Endometrial microvascular endothelial cells (primary cell): ENCODE results near the gene RTP4. TPM values are rescaled to one million over a fixed set of nuclear protein-coding genes. Genes with fewer than 3 reads are reported as not detected.

Experiments used
- in situ Hi-C: cut with HindIII; loops from 2 replicates; pipeline ENCODE4 v1.10.0; 2017; ENCODE audit warnings: low sequenced_read_pairs, low pct_unique_long_range_greater_than_20kb; ENCODE audit errors: inconsistent ontology term
- total RNA-seq: library from RNA; depleted of rRNA; stranded (reverse); fragments of >200 nt; gene quantifications from one replicate; pipeline ENCODE4 v1.2.3, GENCODE V29; 2015; ENCODE audit errors: inconsistent ontology term

Gene RTP4, protein sequence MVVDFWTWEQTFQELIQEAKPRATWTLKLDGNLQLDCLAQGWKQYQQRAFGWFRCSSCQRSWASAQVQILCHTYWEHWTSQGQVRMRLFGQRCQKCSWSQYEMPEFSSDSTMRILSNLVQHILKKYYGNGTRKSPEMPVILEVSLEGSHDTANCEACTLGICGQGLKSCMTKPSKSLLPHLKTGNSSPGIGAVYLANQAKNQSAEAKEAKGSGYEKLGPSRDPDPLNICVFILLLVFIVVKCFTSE
- total RNA-seq, result 1.7 TPM

GRCh38 chr3:187368251-187369088, at the start of gene RTP4:
Gene RTP4, plus strand, starts transcription at chr3:187368385. Its CDS starts 57 bp downstream, at chr3:187368442.
- in situ Hi-C loops, result no loop called here

DNA sequence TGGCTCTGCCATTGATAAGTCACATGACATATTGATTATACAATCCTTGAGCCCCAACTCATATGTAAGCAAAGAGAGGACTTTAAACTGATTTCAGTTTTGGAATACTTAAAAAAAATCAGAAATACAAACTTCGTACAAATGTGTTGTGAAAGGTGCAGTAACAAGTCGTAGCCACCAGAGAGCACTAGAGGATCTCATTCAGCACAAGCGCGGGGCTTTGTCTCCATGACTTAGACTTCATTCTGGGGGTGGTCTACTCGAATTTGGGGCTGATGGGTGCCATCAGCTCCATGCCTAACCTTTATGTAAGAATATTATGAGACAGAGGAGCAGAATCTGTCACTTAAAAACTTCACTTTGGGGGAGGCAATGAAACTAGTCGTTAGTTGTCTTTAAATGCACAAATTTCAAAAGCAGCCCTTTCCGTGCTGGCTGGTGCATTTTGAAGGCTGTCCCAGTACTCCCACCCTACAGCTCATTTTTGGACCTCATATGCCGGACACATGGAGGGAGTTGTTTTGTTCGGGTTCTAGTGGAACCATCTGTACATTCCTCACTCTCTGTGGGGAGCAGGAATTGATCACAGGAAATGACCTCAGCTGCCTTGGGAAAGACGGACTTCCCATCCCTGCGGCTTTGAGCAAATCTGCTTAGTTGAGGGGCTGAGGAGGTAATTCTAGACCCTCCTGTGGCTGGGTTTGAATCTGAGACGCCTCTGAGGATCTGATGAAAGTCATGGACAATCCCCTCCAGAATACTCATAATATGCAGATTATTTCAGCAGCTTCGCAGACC, 49.2 kb upstream of the RTP4 start:
- in situ Hi-C loops, result loop anchor here (10.0 kb wide), 1 partner anchor 366 kb away; no protein-coding TSS in a partner anchor

- in situ Hi-C loops, result loop anchor here (10.0 kb wide), 1 partner anchor 365 kb away; no protein-coding TSS in a partner anchor
Observed at GRCh38 chr3:187319699-187320302, 48.4 kb upstream of the RTP4 start.

GRCh38 chr3:187321766-187322165, 46.4 kb upstream of the RTP4 start:
- in situ Hi-C loops, result no loop called here

- in situ Hi-C loops, result no loop called here
Observed at GRCh38 chr3:187322291-187322690, 45.9 kb upstream of the RTP4 start.

GRCh38 chr3:187323091-187323490, 45.1 kb upstream of the RTP4 start:
- in situ Hi-C loops, result no loop called here

GRCh38 chr3:187325632-187326031, 42.6 kb upstream of the RTP4 start:
- in situ Hi-C loops, result no loop called here

- in situ Hi-C loops, result no loop called here
Observed at GRCh38 chr3:187327845-187328244, 40.3 kb upstream of the RTP4 start.

- in situ Hi-C loops, result no loop called here
Observed at GRCh38 chr3:187328691-187329090, 39.5 kb upstream of the RTP4 start.

GRCh38 chr3:187334904-187335303, 33.3 kb upstream of the RTP4 start:
- in situ Hi-C loops, result no loop called here

GRCh38 chr3:187336322-187336721, 31.9 kb upstream of the RTP4 start:
- in situ Hi-C loops, result no loop called here

DNA sequence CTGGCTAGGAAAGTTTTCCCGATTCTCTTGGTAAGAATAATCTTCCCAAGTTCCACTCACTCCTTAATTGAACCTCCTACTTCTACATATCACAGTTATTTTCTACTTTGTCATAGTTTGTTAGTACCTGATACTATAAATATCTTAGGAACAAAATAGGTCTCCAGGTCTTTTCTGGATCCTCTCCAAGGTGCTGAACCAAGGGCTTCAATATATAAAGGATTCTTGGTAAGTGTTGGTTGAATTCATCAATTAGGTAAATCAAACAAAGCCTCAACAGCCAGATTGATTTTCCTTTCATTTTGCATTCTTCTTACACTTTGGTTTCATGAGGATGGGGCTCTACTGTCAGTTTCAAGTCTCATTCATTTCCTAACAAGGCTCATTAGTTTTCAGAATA, 27.6 kb upstream of the RTP4 start:
- in situ Hi-C loops, result no loop called here

DNA sequence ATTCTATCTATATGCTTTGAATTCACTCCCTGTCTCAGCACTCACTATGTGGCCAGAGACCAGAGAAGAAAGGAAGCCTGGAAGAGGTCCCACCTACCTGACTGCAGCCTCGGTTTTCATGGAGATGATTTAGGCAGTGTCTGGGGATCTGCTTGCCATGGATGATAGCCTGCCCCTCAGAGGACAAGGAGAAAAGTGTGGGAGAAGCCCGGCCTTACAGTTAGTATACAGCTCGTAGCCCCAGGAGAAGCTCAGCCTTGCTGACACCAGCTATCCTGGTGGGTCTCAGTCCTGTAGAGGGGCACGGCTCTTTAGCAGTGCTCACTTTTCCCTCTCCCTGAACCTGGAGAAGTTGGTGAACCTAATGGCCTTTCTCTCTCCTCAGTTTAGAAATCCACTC, 25.9 kb upstream of the RTP4 start:
- in situ Hi-C loops, result no loop called here

DNA sequence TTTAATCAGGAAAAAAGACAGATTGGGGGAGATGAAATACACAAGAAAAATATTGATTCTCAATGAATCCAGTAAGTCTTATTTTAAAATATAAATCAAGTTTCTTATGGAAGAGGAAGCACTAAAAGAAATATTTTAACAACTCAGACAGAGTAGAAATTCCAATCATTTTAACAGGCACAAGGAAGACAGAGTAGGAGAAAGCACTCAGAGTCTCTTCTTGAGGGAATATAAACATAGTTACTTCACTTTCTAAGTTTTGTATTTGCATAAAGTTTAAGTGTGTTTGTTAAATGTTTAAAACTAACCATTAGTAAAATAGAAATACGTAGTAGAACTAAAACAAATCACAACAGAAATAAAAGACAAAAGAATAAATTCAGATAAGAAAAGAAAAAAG, 24.5 kb upstream of the RTP4 start:
- in situ Hi-C loops, result no loop called here

DNA sequence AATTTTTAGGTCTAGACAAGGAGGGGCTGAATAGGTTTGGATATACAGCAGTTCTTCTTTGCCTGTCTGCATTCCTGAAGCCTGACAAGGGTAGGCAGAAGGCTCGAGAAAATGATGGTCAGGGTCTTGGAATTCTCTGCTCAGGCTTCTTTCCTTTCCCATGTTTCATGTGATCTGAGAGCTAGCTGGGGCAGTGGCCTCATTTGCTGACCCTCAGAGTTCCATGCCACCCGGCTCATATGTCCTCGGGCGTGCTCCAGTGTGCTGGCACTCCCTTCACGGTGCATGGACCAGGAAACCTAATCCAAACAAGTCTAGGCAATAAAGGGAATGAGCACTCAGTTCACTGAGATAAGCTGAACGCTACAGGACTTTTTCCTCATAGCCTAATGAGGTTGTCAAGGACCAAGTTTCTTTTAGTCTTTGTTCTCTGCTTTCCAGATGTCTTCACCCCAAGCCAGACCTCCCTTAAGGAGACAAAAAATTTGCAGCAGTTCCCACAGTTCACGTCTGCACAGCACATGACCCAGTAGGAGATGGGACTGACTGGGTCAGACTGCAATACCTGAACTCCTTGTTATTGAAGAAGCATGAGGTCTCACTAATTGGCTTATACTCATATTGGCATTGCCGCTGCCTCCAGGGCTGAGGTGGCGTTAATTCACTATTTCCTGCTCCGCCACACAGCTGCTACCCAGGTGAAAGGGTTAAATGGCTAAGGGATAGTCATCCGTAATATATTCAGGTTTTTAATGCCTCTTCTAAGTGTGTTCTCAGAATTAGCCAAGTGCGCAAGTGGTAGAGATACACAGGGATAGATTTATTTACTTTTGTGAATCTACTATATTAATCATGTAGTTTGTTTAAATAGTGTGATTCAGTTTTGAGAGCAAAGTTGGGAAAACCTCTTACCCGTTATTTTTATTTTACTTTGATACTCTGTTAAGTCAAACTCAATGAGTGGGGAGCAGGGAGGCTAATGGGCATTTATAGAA, 15.3 kb upstream of the RTP4 start:
- in situ Hi-C loops, result no loop called here

DNA sequence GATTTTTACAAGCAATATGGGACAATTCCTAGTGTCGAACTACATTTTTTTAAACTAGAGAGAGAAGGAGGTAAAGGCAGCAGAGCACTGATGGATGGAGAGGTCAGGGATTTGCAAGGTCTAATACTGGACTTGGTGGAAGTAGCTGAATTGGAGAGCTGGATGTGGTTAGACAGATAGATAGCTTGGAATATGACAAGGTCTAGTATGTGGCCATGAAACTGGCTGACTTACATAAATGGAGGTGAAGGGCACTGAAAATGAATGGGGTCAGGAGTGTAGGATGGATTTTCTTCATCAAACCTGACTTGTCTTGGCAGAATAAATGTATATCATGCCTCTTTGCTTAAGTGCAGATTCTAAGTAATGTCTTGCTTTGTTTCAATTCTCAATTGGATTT, 10.1 kb upstream of the RTP4 start:
- in situ Hi-C loops, result no loop called here

- in situ Hi-C loops, result no loop called here
Observed at GRCh38 chr3:187359798-187360486, 8.2 kb upstream of the RTP4 start.
